HG03097 (cell line): Measurements from ENCODE around the gene ADAM23.

Experiments
- ATAC-seq: cut with Tn5 transposase; IDR thresholded peaks from one replicate; pipeline ENCODE4 v1.9.1; 2021; ENCODE audit not compliant: unreplicated experiment, low FRiP score

The ADAM23 gene

DNA sequence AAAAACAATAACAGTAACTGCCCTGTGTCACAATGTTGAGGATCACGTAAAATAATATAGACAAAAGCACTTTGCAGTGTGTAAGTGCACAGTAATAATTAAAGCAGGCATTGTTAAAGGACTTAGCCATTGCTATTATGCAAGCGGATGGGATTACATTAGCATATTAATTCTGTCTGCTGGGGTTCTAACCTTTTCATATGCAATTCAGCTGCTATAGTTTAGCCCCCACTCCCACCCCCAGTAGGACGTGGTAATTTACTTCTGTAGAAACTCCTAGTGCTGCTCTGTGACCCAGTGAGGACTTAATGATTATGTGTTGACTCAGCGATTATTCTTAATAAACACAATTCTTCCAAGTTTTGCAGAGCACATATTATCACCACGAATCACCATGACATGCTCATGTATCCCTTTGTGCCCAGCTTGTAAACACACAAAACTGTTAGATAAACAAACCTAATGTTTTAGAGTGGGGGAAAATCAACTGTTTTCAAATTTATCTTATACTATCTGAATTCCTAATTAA lies 5.1 kb upstream of the ADAM23 start:
- ATAC-seq: no peak

DNA sequence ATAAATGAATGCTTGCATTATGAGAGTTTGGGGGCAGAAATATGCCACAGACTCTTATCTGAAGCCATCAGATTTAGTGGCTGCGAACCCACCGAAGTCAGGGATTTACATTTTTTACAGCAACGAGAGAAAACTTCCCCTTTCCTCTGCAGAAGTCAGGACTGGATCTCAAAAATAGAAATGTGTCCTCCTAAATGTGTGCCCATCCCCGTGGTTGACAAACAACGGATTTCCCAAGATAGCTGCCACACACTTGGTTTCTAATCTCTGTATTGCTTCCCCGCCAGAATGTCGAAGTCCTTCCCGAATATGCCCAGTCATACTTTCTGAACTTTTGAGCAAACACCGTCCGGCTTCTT lies 879 bp upstream of the ADAM23 start:
- no peak for ATAC-seq

DNA sequence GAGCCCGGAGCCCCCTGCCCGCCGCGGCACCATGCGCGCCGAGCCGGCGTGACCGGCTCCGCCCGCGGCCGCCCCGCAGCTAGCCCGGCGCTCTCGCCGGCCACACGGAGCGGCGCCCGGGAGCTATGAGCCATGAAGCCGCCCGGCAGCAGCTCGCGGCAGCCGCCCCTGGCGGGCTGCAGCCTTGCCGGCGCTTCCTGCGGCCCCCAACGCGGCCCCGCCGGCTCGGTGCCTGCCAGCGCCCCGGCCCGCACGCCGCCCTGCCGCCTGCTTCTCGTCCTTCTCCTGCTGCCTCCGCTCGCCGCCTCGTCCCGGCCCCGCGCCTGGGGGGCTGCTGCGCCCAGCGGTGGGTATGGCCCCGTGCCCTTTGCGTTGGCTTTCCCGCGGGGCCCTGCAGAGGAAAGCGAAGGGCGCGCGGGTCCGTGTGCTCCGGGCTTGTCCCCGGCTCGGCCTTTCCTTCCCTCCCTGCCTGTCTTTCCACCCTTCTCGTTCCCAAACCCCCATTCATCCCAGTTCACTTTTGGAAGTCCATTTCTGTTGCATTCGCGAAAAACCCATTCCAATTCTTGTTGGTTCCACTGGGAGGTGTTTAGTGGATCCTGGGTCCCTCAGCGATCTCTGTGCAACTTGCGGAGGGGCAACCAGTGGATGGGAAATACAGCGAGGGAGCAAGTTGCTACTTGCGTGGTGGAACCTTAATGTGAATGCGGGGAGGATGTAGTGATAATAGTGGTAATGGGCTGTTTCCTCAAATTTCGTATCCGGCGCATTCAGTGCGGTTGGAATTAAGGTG lies 599 bp downstream of the ADAM23 start:
- no peak for ATAC-seq

DNA sequence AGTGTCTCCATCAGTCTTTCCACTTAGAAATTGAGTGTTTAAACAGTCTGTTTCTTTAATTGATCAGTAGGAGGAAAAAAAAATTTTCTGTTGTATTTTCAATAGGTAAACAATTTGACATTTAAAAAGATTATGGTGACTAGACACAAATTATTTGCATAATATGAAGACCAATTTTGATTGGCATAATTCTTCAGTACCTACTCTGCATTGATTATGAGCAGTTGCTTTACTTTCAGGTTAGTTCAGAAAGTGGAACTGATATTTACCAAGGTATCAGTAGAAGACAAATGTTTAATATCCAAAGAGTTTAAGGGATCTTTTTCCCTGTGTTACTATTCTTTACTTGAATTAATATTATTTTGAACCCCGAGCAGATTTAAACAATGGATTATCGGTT lies 2.6 kb downstream of the ADAM23 start:
- ATAC-seq: no peak

DNA sequence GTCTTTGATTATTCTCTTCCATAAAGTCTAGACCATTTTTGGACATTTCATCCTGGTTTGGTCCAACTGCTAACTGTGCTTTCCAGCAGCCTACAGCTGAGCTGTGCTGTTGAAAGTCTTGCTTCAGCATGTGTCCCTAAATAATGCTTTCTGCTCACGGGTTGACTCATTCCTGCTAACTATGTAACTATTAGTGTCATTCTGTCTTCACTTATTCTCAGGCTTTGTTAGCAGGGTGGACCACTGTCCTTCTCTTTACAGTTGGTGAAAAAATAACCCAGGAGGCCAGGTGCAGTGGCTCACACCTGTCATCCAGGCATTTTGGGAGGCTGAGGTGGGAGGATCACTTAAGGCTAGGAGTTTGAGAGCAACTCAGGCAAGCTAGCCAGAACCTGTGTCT lies 8.9 kb downstream of the ADAM23 start:
- no peak for ATAC-seq

DNA sequence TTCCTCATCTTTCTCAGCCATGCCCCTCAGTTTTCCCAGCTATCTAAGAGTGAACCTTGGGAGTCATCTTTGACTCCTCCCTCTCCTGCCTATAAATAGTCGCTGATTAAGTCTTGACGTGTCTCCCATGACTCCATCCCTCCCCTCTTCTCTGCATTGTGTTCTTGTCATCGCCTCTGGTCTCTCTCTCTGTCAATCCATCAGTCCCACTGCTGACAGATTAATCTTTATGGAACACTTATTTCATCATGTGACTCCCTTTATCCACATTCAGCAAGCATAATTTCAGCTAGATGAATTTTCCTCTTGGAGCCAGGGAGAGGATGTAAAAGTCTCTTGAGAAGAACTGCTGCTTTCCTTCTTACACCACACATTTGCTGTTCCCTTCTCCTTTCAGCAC lies 9.4 kb downstream of the ADAM23 start:
- ATAC-seq: no peak

DNA sequence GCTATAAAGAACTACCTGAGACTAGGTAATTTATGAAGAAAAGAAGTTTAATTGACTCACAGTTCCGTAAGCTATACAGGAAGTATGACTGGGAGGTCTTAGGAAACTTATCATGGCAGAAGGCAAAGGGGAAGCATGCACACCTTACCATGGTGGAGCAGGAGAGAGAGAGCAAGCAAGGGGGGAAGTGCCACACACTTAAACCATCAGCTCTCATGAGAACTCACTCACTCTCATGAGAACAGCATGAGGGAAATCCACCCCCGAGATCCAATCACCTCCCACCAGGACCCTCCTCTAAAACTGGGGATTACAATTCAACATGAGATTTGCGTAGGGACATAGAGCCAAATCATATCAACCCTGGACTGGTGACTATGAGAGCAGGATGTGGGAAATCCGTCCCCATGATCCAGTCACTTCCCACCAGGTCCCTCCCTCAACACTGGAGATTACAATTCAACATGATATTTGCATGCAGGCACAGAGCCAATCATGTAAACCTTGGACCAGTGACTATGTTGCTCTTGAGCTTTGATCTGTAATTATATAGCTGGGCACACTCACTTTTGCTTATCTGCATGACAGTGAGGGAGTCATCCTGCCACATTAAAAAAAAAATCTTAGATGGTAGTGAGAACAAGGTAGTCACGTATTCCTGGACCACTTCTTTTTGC lies 12.9 kb downstream of the ADAM23 start:
- no peak for ATAC-seq

DNA sequence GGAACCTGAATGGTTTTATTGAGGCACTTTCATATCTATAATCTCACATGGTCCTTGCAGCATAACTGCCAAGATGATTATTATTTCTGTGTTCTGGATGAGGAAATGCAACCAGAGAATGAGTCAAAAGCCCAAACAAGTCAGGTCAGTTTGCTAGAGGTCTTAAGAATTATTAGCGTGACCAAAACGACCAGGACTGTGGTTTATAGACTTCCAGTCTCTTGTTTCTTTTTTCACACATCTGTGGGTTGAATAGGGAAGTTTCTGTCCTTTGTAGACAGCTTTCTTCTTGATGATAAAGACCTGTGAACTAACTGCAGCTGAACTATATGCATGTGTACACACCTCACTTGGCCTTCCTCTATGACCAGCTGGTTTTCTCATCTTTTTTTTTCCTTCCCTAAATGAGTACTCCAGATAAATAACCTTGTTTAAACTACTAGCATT lies 13.9 kb downstream of the ADAM23 start:
- ATAC-seq: peak; percentile 96

DNA sequence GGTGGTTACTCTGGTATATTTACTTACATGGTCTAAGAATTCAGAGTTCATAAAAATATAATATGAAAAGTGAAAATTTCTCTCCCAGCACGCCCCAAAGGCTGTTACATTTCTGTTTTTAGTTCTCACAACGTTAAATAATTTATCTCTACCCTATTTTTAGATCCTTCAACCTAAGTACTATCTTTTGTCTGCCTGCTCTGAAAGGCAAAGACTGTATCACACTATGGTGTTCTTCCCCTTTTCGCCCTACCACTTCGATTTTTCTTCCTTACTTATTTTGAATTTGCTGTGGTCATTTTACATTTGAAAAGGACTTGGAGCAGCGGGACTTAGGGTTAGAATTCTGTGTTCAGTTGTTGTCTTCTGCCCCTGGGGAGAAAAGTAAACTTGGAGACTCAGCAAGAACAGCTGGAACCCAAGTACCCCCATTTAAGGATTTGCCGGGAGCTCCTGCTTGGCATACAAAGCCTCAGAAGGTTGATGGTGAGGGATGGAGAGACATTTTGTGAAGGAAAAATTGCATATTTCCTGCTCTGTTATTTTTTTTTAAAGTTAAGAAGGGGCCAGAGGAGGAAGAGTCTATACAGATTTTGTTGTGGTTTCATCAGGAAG lies 19.0 kb downstream of the ADAM23 start:
- ATAC-seq: no peak

DNA sequence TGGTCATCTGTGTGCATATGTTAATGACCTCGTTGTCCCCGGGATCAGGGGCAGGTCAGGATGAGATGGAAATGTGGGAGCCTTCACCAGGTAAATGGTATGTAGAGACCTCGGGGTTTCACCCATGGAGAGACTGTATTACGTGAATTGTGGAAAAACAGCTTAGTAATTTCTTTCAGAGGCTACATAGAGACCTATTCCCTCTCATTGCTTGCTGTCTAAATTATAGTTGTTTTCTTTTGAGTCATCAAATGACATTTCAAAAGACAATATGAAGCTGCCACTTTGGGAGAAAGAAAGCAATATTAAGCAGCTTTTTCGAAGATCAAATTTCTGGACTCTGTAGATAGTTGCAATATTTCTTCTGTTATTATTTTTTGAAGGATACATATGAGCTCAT lies 20.4 kb downstream of the ADAM23 start:
- no peak for ATAC-seq

DNA sequence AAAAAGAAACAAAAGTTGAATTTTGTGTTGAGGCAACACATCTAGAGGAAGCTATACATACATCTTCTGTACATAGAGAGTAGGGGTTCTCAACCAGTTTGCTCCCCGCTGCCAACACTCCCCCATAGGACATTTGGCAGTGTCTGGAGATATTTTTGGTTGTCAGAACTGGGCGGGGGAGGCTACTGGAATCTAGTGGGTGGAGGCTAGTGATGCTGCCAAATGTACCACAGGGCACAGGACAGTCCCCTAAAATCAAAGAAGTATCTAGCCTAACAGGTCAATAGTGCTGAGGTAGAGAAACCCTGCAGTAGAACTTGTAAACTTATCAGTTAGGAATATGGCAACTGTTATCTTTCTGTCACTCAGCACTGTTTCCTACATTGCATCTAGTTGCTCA lies 21.3 kb downstream of the ADAM23 start:
- ATAC-seq: no peak

DNA sequence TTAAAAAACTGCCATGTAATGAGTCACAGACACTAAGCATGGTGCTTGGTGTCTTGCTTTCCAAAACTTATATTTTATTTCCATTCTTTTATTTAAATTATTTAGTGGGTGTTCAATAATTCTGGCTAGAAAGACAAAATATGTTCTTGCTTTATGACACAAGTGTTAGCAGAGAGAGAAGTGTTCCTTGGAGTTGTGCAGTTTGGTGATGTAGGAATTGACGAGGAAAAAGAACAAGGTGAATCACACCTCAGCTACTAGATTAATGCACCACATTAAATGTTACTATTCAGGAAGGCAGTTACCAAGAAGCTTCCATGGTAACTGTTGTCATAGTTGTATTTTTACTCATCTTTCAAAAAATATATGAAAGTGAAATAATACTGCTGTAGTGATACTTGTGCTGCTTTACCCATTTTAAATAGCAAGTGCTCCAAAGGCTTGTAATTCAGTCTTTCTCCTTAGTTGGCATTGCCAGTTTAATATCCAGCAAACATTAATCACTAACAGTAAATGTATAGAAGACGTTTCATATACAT lies 28.3 kb downstream of the ADAM23 start:
- no peak for ATAC-seq

DNA sequence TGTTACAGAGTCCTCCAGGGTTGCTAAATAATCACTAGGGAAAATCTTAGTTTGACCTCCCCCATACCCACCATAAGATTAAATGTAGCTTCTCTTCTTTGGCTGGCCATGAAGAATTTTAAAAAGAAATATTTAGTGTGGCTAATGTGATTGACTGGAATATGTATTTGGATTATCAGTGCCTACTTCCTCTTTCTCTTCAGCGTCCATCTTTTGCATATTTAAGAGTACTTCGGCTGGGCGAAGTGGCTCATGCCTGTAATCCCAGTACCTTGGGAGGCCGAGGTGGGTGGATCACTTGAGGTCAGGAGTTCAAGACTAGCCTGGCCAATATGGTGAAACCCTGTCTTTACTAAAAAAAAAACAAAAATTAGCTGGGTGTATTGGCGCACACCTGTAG lies 28.8 kb downstream of the ADAM23 start:
- ATAC-seq: no peak

DNA sequence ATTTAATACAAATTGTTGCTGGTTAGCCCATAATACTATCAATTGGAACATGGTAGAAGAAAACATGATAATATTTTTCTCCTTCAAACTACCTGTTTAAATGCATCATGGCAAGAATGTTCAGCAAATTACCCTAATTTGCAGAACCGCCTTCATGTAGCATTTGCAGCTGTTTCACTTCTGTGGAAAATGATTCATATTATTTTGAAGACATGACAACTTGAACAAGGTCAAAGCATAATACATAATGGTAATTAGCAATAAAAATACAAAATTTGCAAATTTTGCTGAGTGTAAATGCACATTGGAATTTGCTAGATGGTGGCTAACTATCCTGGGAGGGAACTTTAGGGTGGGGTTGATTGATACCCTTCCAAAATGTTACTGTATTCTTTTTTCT lies 30.8 kb downstream of the ADAM23 start:
- ATAC-seq: no peak

DNA sequence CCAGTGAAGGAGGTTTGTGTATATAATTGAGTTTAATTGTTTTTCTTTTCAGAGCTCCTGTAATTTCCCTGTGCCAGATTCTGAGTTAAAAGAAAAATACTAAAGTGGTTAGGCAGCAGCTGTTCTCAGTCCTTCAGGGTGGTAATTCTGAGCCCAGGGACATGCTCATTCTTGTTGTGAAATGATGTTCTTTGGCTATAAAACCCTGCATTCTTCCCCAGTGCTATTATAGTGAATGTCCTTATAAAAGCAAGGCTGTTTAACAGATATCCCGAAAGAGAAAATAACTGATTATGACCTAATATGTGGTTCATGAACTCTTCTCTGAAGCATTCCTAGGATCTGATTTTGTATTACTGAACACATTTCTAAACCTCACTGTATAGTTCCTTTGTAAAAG lies 34.0 kb downstream of the ADAM23 start:
- no peak for ATAC-seq

DNA sequence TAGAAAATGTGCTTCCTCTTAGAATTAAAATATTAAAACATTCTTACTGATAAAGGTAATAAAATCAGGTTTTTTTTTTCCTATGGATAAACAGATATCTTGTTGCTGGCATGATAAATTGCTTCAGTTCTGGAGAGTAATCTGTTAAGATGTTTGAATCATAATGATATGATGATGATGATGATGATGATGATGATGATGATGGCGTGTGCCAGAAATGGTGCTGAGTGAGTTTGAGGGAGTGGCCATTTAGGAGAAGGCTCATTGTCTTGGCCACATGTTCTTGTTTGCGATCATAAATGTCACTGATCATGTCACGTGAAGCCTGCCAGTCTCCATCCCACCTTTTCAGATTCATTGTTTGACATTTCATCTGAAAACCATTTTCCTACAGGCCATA lies 35.0 kb downstream of the ADAM23 start:
- no peak for ATAC-seq

DNA sequence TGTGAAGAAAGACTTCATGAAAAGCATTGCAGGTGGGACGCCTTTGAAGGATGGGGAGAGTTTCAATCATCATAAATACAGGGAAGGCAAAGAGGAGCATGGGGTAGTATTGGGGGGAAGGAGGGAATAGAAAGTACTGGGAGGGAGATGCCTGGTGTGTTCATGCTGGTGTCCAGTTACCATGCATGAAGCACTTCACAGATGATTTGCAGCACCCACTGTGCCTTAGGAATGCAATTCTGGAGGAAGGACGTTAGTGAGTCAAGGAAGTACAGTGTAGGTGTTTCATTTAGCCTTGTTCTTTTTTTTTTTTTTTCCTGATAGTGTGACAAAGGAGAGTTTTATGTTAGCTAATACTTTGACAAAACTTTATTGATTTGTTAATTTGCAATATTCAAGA lies 36.8 kb downstream of the ADAM23 start:
- no peak for ATAC-seq

DNA sequence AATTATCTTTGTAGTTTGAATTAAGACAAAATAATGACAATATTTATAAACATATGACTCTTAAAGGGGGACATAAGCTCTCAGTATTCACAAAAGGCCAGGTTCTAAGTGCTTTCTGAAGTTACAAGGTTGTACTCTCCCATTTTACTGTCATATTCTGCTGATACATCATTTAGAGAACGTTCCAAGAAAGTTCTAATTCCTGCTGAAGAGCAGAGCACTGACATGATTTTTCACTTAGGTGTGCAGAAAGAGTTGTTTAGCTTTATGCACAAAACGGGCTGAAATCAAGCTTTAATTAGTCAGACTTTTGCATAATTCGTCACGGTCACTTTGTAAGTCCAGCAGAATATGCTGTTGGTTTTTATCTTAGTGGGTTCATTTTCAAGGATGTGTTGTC lies 37.3 kb downstream of the ADAM23 start:
- ATAC-seq: no peak

DNA sequence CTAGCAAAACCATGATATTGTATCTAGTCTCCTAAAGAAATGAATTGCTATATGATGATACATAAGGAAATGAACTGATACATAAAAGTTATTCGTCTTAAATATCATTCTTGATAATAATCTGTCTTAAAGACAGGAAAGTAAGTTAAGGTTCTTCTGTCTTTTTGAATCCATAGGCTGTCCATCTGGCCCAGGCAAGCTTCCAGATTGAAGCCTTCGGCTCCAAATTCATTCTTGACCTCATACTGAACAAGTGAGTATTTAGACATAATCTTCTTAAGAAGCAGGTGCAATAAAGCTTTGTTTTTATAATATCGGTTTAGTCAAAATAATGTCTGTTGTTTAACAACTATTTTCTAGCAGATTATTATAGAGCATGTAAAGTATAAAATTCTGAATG lies 37.7 kb downstream of the ADAM23 start:
- ATAC-seq: no peak

DNA sequence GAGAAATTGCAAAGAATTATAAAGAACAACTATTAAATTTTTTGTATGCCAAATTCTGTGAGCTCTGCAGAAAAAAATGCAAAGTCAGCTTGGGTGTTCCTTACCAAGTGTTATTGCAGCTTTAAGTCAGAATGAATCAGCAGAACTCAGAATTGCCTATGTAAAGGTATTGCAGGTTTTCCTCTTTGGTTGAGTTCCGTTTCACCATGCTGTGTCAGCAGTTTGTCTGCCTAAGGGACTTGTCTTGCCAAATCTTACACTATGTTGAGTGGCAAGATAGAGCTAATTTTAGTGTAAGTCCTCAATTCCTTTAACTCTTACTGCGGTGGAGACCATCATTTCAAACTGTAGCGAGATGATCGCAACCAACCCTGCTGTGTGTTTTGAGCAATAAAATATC lies 38.8 kb downstream of the ADAM23 start:
- no peak for ATAC-seq

DNA sequence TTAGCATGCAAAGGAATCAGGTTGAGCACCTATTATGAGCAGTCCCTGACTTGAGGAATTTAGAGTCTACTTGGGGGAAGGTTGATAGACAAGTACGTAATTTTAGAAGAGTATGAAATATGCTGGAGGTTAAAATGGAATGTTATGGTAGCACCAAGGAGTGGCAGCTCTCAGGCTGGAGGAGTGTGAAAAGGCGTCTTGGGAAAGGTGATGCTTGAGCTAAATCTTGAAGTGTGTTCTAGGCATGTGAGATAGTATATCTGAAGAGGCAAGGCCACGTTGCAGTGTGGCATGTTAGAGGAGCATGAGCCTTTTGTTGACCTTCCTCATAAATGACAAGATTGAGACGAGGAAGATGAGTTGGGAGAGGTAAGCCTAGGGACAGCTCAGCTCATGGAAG lies 39.3 kb downstream of the ADAM23 start:
- no peak for ATAC-seq
